HG03469 (cell line): ENCODE results near the gene PRDM1.
A peak's percentile ranks its signal among the peaks of the same experiment; 100 is the strongest.

Experiments
- ATAC-seq: cut with Tn5 transposase; IDR thresholded peaks from one replicate; pipeline ENCODE4 v1.9.1; 2021; ENCODE audit warnings: mild to moderate bottlenecking, moderate library complexity, moderate number of reproducible peaks; ENCODE audit not compliant: unreplicated experiment

The PRDM1 gene

DNA sequence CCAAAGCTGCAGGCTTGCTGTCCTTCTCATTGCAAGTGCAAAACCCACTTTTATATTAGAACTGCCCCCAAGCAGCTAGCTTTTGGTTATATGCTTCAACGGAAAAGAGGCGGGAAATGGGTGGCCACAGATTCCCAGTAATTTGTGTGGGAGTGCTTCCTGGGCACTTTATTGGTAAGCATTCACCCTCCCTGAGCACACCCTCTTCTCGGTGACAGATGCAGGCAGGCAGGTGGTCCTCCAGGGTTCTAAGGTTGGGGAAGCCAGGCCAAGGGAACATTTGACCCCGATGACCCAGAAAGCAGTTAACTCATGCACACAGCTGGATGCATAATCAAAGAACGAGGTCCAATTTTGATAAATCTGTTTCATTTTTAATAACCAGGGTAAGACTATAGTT is 29.1 kb downstream of the PRDM1 start:
- no peak for ATAC-seq

DNA sequence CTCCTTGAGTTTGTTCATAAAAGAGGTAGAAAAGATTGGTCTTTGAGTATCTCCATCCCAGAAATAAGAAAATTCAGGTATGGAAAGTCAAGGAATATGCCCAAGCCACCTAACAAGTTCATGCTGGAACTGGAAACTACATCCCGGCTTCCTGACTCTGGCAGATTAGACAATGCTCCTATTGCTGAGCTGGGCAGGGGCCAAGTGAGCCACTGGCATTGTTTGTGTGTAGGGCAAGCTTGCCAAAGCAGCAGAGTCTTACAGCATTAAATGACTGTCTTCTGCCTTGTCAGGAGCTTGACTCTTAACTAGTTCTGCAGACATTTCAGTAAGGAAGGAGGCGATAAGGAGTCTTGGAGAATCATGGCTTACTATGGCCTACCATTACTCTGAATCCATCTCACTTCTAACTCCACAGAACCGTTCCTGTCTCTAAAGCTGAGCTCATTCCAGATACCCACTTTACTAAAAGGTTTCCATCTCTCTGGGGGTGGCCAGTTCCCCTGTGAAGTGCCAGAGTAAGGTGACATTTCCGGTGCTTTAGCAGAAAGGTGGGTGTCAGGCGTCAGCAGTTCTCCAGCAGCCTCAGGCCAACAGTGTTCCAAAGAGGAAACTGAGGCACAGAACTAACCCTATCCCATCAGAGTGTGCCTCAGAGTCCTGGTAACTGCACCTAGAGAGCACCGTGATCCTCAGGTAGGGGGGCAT is 30.1 kb downstream of the PRDM1 start:
- ATAC-seq, result no peak

DNA sequence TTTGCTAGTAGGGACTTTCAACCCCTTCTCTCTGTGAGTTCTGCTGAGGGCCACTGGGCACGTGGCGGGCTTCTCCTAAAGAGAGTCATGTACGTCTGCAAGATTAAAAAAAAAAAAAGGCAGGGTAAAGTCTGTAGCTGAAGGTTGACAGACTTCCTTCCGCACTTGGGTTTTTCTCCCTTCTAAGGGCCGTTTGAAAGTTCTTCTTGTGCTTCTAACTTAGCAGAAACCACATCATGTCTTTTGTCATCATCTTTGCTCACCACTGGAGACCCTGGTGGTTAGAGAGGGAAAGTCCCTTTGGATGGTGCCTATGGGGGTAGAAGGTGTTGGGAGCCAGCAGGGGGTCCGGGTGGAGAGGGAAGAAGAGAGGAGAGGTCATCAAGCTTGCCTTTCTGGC is 31.4 kb downstream of the PRDM1 start:
- peak; percentile 46 for ATAC-seq

DNA sequence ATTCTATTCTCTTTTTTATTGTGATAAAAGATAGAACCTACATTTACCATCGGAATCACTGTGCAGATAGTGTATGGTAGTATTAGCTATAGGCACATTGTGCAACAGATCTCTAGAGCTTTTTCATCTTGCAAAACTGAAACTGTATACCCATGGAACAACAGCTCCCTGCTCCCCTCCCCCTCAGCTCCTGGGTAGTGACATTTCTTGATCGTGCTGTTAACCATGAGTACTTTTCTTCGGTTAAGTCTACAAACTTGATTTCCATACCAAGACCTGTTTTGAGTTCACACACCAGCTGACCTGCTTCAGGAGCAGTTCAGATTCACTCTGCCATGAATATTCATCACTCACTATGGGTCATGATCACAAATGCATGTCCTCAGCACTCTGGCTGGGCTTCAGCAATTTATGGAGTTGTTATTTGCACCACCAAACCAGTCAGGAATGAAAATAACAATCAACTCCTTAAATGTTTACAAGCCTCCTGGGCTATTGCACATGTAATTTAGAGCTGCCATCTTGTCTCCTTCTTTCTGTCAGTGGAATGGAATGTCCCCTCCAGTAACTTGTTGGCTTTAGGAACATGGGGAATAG is 32.8 kb downstream of the PRDM1 start:
- ATAC-seq, result no peak

DNA sequence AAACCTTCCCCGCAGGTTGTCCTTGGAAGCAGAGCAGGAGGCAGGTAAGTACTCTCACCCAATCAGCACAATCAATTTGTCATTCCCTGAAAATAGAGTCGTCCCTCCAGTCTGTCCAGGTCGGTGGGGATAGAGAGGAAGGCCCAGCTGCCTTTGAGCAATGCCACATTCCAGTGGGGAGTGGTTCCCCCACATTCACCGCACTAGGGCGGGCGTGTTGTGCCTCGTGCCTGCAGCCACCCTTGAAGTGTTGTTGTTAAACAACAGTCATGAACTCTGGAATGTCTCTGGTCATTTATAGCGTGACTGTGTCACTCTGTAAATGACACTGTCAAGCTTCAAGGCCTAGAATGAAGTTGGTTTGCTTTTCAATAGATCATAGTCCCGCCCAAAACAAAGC is 33.4 kb downstream of the PRDM1 start:
- no peak for ATAC-seq

DNA sequence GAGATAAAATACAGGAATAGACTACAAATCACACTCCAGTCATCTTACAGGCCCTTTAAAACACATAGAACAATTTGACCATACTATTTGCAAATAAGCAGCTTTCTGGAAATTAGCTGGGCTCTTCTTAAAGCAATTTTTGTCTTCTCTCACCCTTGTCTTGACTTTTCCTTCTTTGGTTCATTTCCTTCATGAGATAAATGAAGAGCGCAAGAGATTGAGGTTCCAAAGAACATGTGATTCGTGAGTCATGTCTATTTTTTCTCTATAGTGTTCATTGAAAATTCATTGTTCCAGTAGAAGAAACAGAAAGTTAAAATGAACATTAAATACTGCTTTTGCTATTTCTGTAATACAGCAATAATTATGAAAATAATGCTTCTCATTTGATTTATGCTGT is 33.9 kb downstream of the PRDM1 start:
- ATAC-seq, result no peak

DNA sequence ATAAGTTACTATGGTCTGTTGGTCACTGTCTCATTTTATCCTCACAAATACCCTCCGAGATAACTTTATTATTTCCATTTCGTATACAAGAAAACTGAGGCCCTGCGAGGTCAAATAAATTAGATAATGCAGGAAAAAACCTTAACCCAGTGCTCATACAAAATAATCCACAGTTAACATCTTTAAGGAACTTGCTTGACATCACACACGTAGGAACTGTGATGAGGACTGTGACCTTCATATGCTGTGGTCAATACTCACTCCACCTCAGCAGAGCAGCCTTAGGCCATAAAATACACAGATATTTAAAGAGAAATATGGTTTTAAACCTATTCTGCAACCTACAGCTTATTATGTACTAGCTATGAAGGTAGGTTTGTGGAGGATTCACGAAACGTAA is 34.3 kb downstream of the PRDM1 start:
- ATAC-seq, result no peak

DNA sequence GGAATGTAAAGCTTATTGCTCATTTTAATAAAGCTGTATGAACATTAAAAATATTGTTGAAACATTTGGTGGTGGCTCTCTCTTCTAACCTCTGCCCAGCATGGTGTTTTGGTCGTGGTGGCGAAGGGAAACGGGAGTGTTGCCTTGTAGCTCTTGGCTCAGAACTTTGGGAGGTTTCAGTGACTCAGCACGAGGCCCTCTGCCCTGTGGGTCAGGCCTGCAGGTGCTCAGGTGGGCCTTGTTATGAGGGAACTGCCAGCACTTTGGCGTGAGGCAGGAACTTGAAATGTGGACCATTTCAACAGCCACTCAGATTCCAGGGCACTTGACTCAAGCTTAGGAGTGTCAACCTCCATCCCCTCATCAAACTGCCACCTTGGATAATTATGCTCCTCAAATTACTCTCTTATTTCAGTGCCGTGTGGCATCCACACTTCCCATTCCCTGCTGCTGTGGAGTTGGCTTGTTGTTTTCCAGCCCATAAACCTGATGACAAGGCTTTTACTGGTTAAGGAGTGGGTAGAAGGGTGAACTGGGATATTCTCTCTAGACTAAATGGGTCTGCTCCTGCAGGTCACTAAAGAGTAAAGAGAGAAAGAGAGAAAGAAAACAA is 36.3 kb downstream of the PRDM1 start:
- no peak for ATAC-seq

DNA sequence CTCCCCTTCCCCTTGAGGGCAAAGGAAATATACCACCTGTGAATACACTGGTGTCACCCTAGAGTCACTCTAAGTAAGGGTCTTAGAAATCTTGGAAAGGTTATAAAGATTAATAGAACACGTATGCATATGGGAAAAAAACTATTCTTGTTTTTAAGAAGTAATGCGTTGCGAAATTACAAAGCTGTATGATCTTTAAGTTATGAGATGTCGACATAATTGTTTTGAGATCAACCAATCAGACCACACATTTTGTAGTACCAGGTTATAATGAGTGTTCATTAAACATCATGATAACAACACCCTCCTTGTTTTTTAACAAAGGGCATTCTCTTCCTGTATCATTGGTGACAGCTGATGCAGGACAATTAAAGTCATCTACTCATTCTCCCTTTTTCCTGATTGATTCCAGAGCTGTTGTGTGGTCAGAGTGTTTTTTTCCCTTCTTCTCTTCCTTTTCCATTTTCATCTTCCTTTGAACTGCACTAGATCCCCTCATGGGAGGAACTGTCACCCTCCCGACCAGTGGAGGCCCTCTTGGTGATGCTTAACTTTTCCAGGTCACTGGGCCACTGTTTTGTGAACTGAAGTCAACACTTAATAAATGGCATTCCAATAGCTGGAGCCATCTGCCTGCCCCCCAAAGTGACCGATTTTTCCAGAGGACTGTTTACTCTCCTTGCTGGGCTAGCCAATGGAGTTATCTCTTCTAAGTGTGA is 37.0 kb downstream of the PRDM1 start:
- ATAC-seq, result no peak

DNA sequence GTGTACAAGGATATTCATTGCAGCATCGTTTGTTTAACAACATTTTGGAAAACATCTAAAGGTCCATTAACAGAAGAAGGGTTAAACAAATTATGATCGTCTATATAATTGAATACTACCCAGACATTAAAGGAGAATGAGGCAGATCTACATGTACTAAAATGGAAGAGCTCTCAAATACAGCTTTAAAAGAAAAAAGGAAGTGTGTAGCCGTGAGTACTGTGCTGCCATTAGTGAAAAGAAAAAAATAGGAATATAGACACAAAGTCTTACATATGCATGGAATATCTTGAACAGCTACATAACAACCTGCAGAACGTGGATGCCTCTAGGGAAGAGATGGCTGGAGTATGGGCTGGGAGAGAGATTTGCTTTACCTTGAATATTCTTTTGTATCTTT is 37.9 kb downstream of the PRDM1 start:
- no peak for ATAC-seq

DNA sequence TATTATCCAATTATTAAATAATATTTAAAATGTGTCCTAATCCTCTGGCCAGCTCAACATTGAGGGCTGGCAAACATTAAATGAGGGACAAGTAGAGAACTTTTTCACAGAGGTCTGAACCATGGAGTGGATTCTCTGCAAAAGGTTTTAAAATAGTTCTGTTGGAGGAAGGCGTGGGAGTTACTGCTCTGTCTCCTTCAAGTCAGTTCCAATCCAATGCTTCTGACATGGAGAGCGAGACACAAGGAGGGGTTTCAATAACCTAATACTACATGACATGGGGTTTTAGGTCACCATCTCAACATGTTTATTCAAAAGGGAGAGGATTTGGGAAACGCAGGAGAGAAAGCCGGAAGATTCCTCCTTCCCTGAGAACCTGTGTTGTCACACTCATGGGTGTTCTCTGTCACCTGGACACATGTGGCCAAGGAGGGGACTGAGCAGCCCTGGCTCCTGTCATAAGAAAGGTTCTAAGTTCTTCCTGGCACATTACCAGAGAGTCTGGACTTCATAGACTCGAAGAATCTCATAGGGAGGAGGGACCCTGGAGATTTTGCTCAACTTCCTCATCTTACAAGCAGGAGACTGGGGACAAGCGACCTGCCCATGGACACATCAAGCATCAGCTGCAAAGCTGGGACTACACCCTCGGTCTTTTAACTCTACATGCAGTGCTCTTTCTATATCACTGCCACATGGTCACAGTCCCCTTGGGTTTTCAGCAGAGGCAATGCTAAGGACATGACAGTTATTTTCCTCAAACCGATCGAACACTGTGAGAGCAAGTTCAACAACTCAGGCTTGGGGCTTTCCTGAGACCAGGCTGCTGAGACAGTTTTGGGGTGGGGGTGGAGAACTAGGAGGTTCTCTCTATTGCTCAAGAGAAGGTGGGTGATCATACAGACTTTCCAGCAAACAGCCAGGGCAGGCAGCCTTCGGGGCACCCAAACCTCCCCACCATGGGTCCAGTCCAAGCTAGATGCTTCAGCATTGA is 38.6 kb downstream of the PRDM1 start:
- no peak for ATAC-seq

DNA sequence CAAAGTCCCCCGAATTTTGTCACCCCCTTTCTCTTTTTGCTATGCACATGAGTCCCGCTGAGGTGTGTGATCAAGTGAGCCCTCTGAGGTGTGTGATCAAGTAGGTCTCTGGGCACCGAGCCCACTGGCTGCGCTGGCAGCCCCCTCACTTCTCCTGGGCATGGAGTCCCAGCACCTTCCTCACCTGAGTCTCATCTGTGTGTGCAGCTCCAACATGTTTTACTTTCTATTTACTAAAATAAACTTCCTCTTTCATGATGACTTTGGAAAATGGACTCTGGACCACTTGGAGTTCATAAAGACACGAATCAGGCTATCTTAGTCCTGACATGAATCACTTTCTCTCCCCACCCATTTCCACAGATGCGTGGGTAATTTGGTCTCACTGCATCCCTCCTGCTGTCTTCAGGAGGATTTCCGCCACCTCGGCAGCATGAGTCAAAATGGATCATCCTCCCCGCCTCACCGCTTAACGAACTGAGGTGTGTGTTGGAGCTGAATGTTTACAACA is 39.8 kb downstream of the PRDM1 start:
- peak; percentile 31 for ATAC-seq

DNA sequence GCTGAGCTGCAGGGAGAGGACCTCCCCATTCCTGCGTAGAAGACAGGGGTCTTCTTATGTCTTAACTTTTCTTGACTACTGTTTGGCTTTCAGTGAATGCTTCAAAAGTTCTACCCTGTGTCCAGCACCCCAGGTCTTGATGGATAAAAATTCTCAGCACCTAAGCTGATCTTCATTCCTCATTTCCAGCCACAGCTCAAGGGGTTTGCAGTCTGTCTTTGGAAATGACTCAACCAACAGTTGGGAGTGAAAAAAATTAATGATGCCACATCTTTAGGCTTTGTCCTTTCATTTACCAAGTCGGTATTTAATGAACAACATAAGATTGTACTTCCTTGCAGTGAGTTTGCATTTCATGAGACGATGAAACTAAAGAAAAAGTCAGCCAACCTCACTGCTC is 40.3 kb downstream of the PRDM1 start:
- ATAC-seq, result no peak

DNA sequence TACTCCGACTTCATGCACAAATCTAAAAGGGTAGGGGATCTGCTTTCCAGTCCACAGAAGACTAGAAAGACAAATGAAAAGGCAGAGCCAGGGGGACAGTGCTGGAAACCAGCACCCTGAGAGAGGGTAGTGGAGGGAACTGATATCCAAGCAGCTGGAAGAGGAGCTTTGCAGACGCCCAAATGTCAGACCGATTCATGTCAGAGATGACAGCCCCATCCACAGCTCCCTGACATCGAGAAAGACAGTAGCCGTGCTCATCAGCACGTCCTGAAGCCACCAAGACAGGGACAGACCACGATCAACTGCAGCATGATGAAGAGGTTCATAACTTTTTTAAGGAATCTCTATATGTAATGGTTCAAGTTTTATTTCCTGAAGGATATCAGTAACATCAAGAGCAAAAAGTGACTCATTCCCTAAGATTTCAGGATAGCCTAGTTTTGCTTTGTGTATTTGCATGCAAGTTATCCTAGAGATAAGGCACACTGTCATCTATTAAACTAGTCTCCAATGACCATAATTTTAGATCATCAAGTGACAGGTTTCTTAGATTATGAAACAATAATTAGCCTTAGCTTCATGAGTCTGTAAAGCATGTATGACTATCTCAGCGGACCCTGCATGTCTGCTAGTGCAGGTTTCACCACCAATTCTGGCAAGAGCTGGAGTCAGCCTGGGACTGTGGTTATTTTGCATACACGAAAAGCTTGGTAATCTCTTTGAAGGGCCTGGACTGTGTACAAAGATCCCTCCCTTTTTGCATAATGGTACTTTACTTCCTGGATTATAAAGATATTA is 43.0 kb downstream of the PRDM1 start:
- no peak for ATAC-seq

DNA sequence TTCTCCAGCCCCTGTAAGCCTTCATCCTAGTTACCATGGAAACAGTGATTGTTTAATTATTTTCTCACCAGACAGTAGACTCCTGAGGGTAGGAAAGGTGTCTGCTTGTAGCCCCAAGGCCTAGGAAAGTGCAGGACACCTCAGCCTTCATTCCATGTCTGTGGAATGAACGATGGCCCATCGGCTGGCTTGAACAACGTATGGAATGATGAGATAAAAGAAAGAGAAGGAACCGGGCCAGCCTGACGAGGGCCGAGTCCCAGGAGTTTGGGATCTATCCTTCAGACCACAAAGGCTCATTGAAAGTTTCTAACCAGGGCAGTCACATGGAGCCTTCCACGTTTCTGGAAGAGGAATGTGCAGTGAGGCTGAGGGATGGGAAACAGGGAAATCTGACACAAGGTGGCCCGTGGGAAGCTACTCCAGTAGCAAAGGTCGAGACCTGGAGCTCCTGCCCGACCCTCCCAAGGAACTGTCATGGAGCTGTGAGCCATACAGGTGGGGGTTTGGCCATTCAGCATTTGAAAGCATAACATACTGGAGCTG is 46.1 kb downstream of the PRDM1 start:
- ATAC-seq, result no peak

DNA sequence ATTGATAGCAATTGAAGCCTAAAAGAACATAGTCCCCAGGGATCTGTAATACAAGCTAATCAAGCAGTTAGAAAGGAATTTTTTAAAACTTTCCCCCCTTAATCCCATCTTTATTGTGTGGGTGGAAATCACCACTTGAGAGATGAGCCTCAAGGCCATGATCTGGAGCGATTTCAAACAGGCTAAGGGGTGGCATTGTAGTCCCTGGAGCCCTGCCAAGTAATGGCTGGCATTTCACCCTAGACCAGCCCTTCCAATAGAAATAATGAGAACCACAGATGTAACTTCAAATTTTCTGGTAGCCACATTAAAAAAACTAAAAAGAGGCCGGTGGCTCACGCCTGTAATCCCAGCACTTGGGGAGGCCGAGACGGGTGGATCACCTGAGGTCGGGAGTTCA is 46.9 kb downstream of the PRDM1 start:
- no peak for ATAC-seq

DNA sequence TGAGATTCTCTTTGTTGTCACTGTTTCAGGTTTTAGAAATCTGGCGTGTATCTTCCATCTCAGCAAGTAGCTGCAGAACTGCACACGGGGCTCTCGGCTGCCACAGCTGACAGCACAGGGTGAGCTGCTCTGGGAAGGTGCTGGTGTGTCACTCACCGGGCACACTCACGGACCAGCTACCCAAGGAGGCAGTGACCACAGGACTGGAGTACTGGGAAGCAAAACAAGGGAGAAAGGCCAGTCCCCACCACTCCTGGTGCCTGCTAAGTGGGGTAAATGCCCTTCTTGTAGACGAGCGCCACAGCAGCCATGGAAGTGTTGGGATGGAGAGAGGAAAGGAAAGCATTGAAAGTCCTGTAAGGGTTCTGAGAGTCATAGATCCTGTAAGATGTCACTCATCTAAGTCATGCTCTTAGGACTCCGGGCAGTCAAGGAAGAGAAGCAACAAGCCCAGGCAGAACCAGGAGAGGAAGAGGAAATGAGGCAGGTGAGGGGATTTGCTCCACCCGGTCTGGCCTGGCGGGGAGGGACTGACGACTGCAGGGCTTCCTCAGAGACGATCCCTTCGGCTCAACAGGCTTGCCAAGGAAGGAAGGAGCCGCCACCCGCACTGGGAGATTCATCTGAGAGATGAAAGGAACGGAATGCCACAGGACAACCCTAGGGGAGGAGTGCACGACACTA is 48.1 kb downstream of the PRDM1 start:
- no peak for ATAC-seq

DNA sequence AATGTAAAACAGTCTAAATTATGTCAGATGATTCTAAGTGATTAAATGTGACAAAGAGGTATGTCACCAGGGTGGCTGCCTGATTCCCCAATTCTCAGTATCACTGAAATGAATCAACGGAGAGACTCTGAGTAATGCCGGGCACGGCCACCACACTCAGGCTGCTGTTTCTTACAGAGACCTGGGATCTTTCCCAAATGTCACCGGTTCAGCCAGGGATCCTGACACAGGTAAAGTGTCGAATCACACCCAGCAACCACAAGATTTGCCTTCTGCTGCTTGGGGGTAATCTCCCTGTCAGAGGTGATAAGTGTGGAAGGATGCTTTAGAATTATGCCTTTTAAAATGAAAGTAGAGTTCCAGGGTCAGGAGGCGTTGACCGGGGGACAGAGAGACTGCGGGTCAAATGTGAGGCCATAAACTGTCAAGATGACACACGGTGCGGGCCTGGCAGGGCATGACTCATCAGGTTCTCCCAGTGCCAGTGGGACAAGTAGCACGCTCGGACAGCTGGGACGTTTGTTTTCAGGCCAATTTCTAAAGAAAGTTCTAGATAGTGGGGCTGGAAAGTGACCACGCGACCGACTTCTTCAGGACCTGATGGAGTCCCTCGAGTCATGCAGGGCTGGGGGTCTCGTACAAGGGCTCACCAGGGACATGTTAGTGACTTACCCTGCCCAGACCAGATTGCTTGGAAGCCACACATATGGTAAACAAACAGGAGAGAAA is 48.9 kb downstream of the PRDM1 start:
- ATAC-seq, result no peak
